Prostate gland (tissue), 2 donors: ENCODE data around the gene TUBB4A.

Experiments
- CTCF ChIP-seq, 4 experiments: fragments of 200-600 bp in 2 of 4; fragments of 450-650 bp in 2 of 4; sonication (generic) in 2 of 4; IDR thresholded peaks; 1 replicate in 3 of 4; 2 replicates in 1 of 4; pipeline ENCODE4 v1.5.1; 2016 to 2019; ENCODE audit warnings: antibody characterized with exemption in 4 of 4, mild to moderate bottlenecking in 2 of 4, moderate library complexity in 2 of 4
- POLR2A ChIP-seq: fragments of 450-650 bp; IDR thresholded peaks from one replicate; pipeline ENCODE4 v1.6.1; 2016; ENCODE audit warnings: antibody characterized with exemption, mild to moderate bottlenecking
- POLR2AphosphoS5 ChIP-seq: sonication (generic); formaldehyde crosslinking; IDR thresholded peaks from one replicate; pipeline ENCODE4 v1.6.1; 2017; ENCODE audit warnings: antibody characterized with exemption

GRCh38 chr19:6516018-6516658, 14.0 kb upstream of the TUBB4A start:
- TF ChIP-seq CTCF (IDR thresholded peaks at IDR 0.05) (no peak), POLR2AphosphoS5 (peak; percentile 42), POLR2A (peak; percentile 47)
